PC-9 (cell line): ENCODE results near the gene LRP3. TPM values are rescaled to one million over a fixed set of nuclear protein-coding genes. Genes with fewer than 3 reads are reported as not detected.

ENCODE experiments used
- BruUV-seq: library from RNA; stranded (reverse); fragments of 400-500 nt; replicated peaks from 2 replicates; lab custom pipeline; 2021; lab: Mats Ljungman, UMichigan
- CTCF ChIA-PET: fragments of 300-600 bp; sonication (Branson Sonifier 250); formaldehyde crosslinking; loops from one replicate; lab custom pipeline; 2022; ENCODE audit warnings: antibody characterized with exemption; lab: Charles Lee
- POLR2A ChIA-PET: fragments of 300-600 bp; sonication (Branson Sonifier 250); formaldehyde crosslinking; loops from one replicate; lab custom pipeline; 2022; ENCODE audit warnings: antibody characterized with exemption; ENCODE audit not compliant: unreplicated experiment; lab: Charles Lee
- DNase-seq, 2 experiments: peaks; one replicate each; pipeline versions ENCODE4 v3.0.0 to v3.0.0-alpha.2; 2015 to 2022; ENCODE audit warnings: mixed read lengths in 1 of 2
- H2AFZ ChIP-seq: fragments of 200-600 bp; sonication (generic); 2 replicates; pipeline ENCODE4 v1.8.1; 2017; ENCODE audit warnings: antibody characterized with exemption
- H3F3A ChIP-seq: fragments of 200-600 bp; sonication (generic); 2 replicates; pipeline ENCODE4 v1.8.1; 2017; ENCODE audit warnings: antibody characterized with exemption, mild to moderate bottlenecking, low read depth; ENCODE audit not compliant: insufficient read depth
- H3K27ac ChIP-seq: fragments of 200-600 bp; sonication (generic); 2 replicates; pipeline ENCODE4 v1.6.1; 2016; ENCODE audit warnings: mixed run types
- H3K27me3 ChIP-seq: fragments of 200-600 bp; sonication (generic); 2 replicates; pipeline ENCODE4 v1.6.1; 2016; ENCODE audit warnings: low read depth, mixed run types; ENCODE audit not compliant: insufficient read depth
- H3K36me3 ChIP-seq: fragments of 200-600 bp; sonication (generic); 2 replicates; pipeline ENCODE4 v1.6.1; 2016; ENCODE audit warnings: low read depth, mixed run types
- H3K4me1 ChIP-seq: fragments of 200-600 bp; sonication (generic); replicated peaks from 2 replicates; pipeline ENCODE4 v1.6.1; 2016; ENCODE audit warnings: mixed run types; ENCODE audit not compliant: insufficient read depth
- H3K4me2 ChIP-seq: fragments of 200-600 bp; sonication (generic); 2 replicates; pipeline ENCODE4 v1.6.1; 2017; ENCODE audit warnings: mixed run types
- H3K4me3 ChIP-seq: fragments of 200-600 bp; sonication (generic); 2 replicates; pipeline ENCODE4 v1.6.1; 2016; ENCODE audit warnings: mixed run types
- H3K79me2 ChIP-seq: fragments of 200-600 bp; sonication (generic); 2 replicates; pipeline ENCODE4 v1.6.1; 2017; ENCODE audit warnings: low read depth, mixed run types
- H3K9me2 ChIP-seq: fragments of 200-600 bp; sonication (generic); 2 replicates; pipeline ENCODE4 v1.8.1; 2017; ENCODE audit warnings: mild to moderate bottlenecking; ENCODE audit not compliant: insufficient read depth
- H3K9me3 ChIP-seq: fragments of 200-600 bp; sonication (generic); 2 replicates; pipeline ENCODE4 v1.8.1; 2016; ENCODE audit warnings: low read depth; ENCODE audit not compliant: insufficient read depth
- H4K20me1 ChIP-seq: fragments of 200-600 bp; sonication (generic); 2 replicates; pipeline ENCODE4 v1.8.1; 2017; ENCODE audit not compliant: insufficient read depth
- CTCF ChIP-seq: fragments of 200-600 bp; sonication (generic); conservative IDR thresholded peaks from 2 replicates; pipeline ENCODE4 v1.6.1; 2017; ENCODE audit warnings: mixed run types, antibody characterized with exemption, mild to moderate bottlenecking, moderate library complexity
- EZH2 ChIP-seq: fragments of 200-600 bp; sonication (generic); IDR thresholded peaks from 2 replicates; pipeline ENCODE4 v1.8.0; 2017; ENCODE audit warnings: antibody characterized with exemption, low read depth
- intact Hi-C: fragments of 100-400 bp; cut with micrococcal nuclease; formaldehyde crosslinking; loops from one replicate; pipeline ENCODE4 v1.10.0; 2022; ENCODE audit not compliant: unreplicated experiment
- total RNA-seq: library from RNA; stranded (reverse); gene quantifications from 2 replicates; pipeline ENCODE4 v1.2.3, GENCODE V29; 2021

LRP3 gene
- total RNA-seq, 1 experiment from 2014 or later = 2.3 TPM

GRCh38 chr19:33235996-33236350 lies 41.8 kb downstream of the LRP3 start:
- BruUV-seq = no TSS peak
- intact Hi-C loops = loop anchor here (1.0 to 2.0 kb wide), 4 partner anchors 92 to 535 kb away; no protein-coding TSS in a partner anchor
- POLR2A ChIA-PET = no interaction called here
- Histone ChIP-seq H2AFZ (no peak overlapping the region), H4K20me1 (no peaks in the 10 kb centered on the region), H3K36me3 (no peaks in the 10 kb centered on the region), H3K4me2 (no peak overlapping the region), H3K4me3 (no peak overlapping the region), H3K79me2 (no peaks in the 10 kb centered on the region), H3K27ac (no peak overlapping the region), H3K9me2 (no peaks in the 10 kb centered on the region), H3F3A (no peaks in the 10 kb centered on the region), H3K27me3 (peaks cover 17% of the 10 kb centered on the region), H3K9me3 (no peaks in the 10 kb centered on the region), H3K4me1 (no peaks in the 10 kb centered on the region)
- TF ChIP-seq EZH2 (no peak), CTCF (no peak)
- CTCF ChIA-PET = interaction anchor here (1.1 kb wide), 1 partner anchor 171 kb away, joined by 4 read pairs; no protein-coding TSS in a partner anchor
- no peak for DNase-seq

- Histone ChIP-seq H3K79me2 (no peaks in the 10 kb centered on the region), H3K36me3 (no peaks in the 10 kb centered on the region), H3K27ac (no peak overlapping the region), H3K4me3 (no peak overlapping the region), H3K9me3 (no peaks in the 10 kb centered on the region), H3K4me1 (no peaks in the 10 kb centered on the region), H3K4me2 (no peak overlapping the region), H4K20me1 (no peaks in the 10 kb centered on the region), H3F3A (no peaks in the 10 kb centered on the region), H3K27me3 (peaks cover 8% of the 10 kb centered on the region; the same call in 1 of the 2 replicates), H2AFZ (no peak overlapping the region), H3K9me2 (no peaks in the 10 kb centered on the region)
- BruUV-seq = no TSS peak
- intact Hi-C loops = no loop called here
- TF ChIP-seq CTCF (no peak), EZH2 (no peak)
- ChIA-PET POLR2A (no interaction called here), CTCF (interaction anchor here (0.6 to 0.7 kb wide), 2 partner anchors 114 to 160 kb away, joined by 4 to 5 read pairs; no protein-coding TSS in a partner anchor)
- no peak for DNase-seq
Observed at GRCh38 chr19:33236696-33237390, 42.7 kb downstream of the LRP3 start.

- ChIA-PET POLR2A (interaction anchor here (0.6 kb wide), 1 partner anchor 108 kb away, joined by 3 read pairs; no protein-coding TSS in a partner anchor), CTCF (interaction anchor here (0.6 kb wide), 1 partner anchor 159 kb away, joined by 4 read pairs; no protein-coding TSS in a partner anchor)
- H3F3A ChIP-seq = no peaks in the 10 kb centered on the region
- H3K27ac ChIP-seq = no peak overlapping the region
- H3K4me3 ChIP-seq = no peak overlapping the region
- no peaks in the 10 kb centered on the region for H3K9me3 ChIP-seq
- no peaks in the 10 kb centered on the region for H4K20me1 ChIP-seq
- H3K9me2 ChIP-seq = no peaks in the 10 kb centered on the region
- no peak overlapping the region for H2AFZ ChIP-seq
- intact Hi-C loops = no loop called here
- no peaks in the 10 kb centered on the region for H3K79me2 ChIP-seq
- H3K36me3 ChIP-seq = no peaks in the 10 kb centered on the region
- no peak for DNase-seq
- no peaks in the 10 kb centered on the region for H3K4me1 ChIP-seq
- no peak overlapping the region for H3K4me2 ChIP-seq
- no TSS peak for BruUV-seq
- no peaks in the 10 kb centered on the region for H3K27me3 ChIP-seq
- no peak for TF ChIP-seq EZH2
- TF ChIP-seq CTCF = no peak
Observed at GRCh38 chr19:33238481-33239149, 44.5 kb downstream of the LRP3 start.
